Measurements from ENCODE around the gene SPHKAP. TPM values are rescaled to one million over a fixed set of nuclear protein-coding genes. Genes with fewer than 3 reads are reported as not detected.

The SPHKAP gene
- total and polyA plus RNA-seq, 2 of the 4 experiments (the other 2 are of a cell fraction): not detected

DNA sequence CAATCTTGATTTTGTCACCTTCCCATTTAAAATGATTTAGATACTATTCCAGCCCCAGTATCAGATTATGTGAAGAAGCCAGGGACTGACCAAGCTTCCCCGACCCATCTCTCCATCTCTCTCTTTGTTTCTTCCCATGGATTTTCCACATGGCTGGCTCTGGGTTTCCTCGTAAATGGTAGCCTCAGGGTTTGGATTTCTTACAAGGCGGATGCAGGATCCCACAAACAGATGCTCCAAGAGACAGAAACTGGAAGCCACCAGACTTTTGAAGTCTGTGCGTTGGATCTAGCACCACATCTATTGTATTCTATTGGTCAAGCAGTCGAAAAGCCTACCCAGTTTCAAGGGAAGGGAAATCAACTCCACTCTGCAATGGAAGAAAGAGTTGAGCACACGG is 46.0 kb upstream of the SPHKAP start:
- POLR2A ChIA-PET (ENCODE audit: unreplicated experiment): no interaction called here
- in situ Hi-C loops (cut with MboI; ENCODE audit: low sequenced_read_pairs): no loop called here

More for the DNA sequence above, 46.0 kb upstream of the SPHKAP start:
- dilution Hi-C loops (cut with HindIII; ENCODE audit: low sequenced_read_pairs, unreplicated experiment): no loop called here
- Histone ChIP-seq H4K5ac (ENCODE audit: low read depth, low read length) (no peak overlapping the region), H3K9me1 (ENCODE audit: insufficient read depth, low read length) (no peaks in the 10 kb centered on the region), H2BK15ac (ENCODE audit: low read depth, low read length) (no peak overlapping the region), H4K91ac (ENCODE audit: insufficient read depth, low read depth, low read length) (no peak overlapping the region), H3K9me3 (ENCODE audit: control insufficient read depth, insufficient read depth, low read length) (peaks cover 3% of the 10 kb centered on the region; the same call in 1 of the 2 replicates), H2AFZ (replicated peaks; ENCODE audit: low read length, poor library complexity) (no peak overlapping the region), H2BK120ac (ENCODE audit: low read depth, low read length) (no peak overlapping the region), H3K4me1 (ENCODE audit: control insufficient read depth, insufficient read depth, low read length) (no peaks in the 10 kb centered on the region), H3K4me2 (ENCODE audit: low read depth, low read length) (no peak overlapping the region), H3K27ac (ENCODE audit: insufficient read depth, low read length) (no peak overlapping the region), H2BK20ac (ENCODE audit: low read depth, low read length) (no peak overlapping the region), H2AK5ac (ENCODE audit: low read depth, low read length) (no peak overlapping the region), H3K4ac (ENCODE audit: low read depth, low read length) (no peak overlapping the region), H4K8ac (ENCODE audit: low read depth in 2 of 2, low read length in 2 of 2) (no peak overlapping the region), H3K56ac (ENCODE audit: extremely low read depth, insufficient read depth, low read length) (no peak overlapping the region), H3K27me3 (ENCODE audit: control insufficient read depth, insufficient read depth, low read length) (no peaks in the 10 kb centered on the region), H2AK9ac (replicated peaks; ENCODE audit: low read depth, low read length, poor library complexity) (no peak overlapping the region), H2BK5ac (ENCODE audit: low read depth, low read length, poor library complexity, severe bottlenecking) (no peak overlapping the region), H3K14ac (replicated peaks; ENCODE audit: low read depth, low read length) (no peak overlapping the region), H3K18ac (ENCODE audit: low read depth, low read length) (no peak overlapping the region), H4K20me1 (ENCODE audit: insufficient read depth, low read length) (no peaks in the 10 kb centered on the region), H3K36me3 (ENCODE audit: control insufficient read depth, insufficient read depth, low read length) (no peaks in the 10 kb centered on the region), H3K23ac (ENCODE audit: low read depth, low read length) (no peak overlapping the region), H3K9ac (ENCODE audit: low read depth, low read length) (no peak overlapping the region), H3K79me1 (ENCODE audit: low read depth in 1 of 2, low read length in 2 of 2) (no peaks in the 10 kb centered on the region), H3K4me3 (ENCODE audit: insufficient read depth, low read depth, low read length) (no peak overlapping the region)
- BruUV-seq (replicated peaks): no TSS peak
- ATAC-seq (ENCODE audit: low read depth) (no peak), DNase-seq (no peak)
- intact Hi-C loops (cut with micrococcal nuclease): no loop called here
- WGBS, 2 experiments (ENCODE audit: extremely low coverage in 2 of 2, insufficient read length in 1 of 2): 0% methylated on average over 1 of the region's 6 CpGs; no CpG with 5 or more reads in 1 of the 2 experiments
- CTCF ChIA-PET: interaction anchor here (0.5 kb wide), 1 partner anchor 990 kb away, joined by 3 read pairs; no protein-coding TSS in a partner anchor
- TF ChIP-seq, protein P1, sequence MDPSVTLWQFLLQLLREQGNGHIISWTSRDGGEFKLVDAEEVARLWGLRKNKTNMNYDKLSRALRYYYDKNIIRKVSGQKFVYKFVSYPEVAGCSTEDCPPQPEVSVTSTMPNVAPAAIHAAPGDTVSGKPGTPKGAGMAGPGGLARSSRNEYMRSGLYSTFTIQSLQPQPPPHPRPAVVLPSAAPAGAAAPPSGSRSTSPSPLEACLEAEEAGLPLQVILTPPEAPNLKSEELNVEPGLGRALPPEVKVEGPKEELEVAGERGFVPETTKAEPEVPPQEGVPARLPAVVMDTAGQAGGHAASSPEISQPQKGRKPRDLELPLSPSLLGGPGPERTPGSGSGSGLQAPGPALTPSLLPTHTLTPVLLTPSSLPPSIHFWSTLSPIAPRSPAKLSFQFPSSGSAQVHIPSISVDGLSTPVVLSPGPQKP (IDR thresholded peaks at IDR 0.05; ENCODE audit: borderline replicate concordance, low read depth, low read length): no peak
- TF ChIP-seq, protein P2, sequence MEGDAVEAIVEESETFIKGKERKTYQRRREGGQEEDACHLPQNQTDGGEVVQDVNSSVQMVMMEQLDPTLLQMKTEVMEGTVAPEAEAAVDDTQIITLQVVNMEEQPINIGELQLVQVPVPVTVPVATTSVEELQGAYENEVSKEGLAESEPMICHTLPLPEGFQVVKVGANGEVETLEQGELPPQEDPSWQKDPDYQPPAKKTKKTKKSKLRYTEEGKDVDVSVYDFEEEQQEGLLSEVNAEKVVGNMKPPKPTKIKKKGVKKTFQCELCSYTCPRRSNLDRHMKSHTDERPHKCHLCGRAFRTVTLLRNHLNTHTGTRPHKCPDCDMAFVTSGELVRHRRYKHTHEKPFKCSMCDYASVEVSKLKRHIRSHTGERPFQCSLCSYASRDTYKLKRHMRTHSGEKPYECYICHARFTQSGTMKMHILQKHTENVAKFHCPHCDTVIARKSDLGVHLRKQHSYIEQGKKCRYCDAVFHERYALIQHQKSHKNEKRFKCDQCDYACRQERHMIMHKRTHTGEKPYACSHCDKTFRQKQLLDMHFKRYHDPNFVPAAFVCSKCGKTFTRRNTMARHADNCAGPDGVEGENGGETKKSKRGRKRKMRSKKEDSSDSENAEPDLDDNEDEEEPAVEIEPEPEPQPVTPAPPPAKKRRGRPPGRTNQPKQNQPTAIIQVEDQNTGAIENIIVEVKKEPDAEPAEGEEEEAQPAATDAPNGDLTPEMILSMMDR (conservative IDR thresholded peaks at IDR 0.05; ENCODE audit: low read depth, low read length): no peak
- TF ChIP-seq RFX5 (IDR thresholded peaks at IDR 0.05; ENCODE audit: low read depth, low read length): no peak
- no peak for TF ChIP-seq CEBPB (IDR thresholded peaks at IDR 0.05; ENCODE audit: low read depth, low read length)
- TF ChIP-seq MAZ (IDR thresholded peaks at IDR 0.05; ENCODE audit: borderline replicate concordance, low read depth, low read length): no peak
- no peak for TF ChIP-seq MAFK (IDR thresholded peaks at IDR 0.05; ENCODE audit: low read depth, low read length)
- no peak for TF ChIP-seq RCOR1 (IDR thresholded peaks at IDR 0.05; ENCODE audit: insufficient replicate concordance, low read length)
- no peak for TF ChIP-seq FOS (IDR thresholded peaks at IDR 0.05; ENCODE audit: low read depth, low read length)
- no peak for TF ChIP-seq RAD21 (IDR thresholded peaks at IDR 0.05; ENCODE audit: low read length)
- TF ChIP-seq MXI1 (IDR thresholded peaks at IDR 0.05; ENCODE audit: borderline replicate concordance, low read depth, low read length): no peak
- no peak for TF ChIP-seq CHD1 (IDR thresholded peaks at IDR 0.05; ENCODE audit: low read depth, low read length)
- TF ChIP-seq POLR2A (IDR thresholded peaks at IDR 0.05; ENCODE audit: low read depth, low read length): no peak
- TF ChIP-seq NFE2L2 (IDR thresholded peaks at IDR 0.05; ENCODE audit: low read depth, low read length): no peak
- TF ChIP-seq SMC3 (IDR thresholded peaks at IDR 0.05; ENCODE audit: low read depth, low read length): no peak
- TF ChIP-seq, protein P3, sequence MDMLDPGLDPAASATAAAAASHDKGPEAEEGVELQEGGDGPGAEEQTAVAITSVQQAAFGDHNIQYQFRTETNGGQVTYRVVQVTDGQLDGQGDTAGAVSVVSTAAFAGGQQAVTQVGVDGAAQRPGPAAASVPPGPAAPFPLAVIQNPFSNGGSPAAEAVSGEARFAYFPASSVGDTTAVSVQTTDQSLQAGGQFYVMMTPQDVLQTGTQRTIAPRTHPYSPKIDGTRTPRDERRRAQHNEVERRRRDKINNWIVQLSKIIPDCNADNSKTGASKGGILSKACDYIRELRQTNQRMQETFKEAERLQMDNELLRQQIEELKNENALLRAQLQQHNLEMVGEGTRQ (IDR thresholded peaks at IDR 0.05; ENCODE audit: low read depth, low read length): no peak

All from IMR-90 (cell line).